ENCODE results near the gene SLC9A3.

SLC9A3 gene

DNA sequence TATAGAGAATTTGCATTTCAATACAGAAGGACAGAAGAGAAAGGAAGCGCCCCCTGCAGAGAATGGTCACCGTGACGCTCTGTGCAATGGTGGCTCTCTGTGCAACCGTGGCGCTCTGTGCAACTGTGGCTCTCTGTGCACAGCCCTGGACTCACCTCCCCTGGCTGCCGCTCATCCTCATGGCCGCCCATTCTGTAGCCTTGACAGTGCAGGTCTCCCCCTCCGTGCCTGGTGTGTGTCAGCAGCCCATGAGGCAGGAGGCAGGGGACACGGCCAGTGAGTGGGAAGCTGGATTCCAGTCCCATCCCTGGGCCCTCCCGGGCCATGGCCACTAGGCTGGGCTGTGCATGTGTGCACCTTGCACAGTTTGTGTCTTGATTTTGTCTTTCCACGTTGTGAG is 69.3 kb downstream of the SLC9A3 start:
- TF ChIP-seq ZFX (IDR thresholded peaks at IDR 0.05): no peak
- TF ChIP-seq, protein P1, sequence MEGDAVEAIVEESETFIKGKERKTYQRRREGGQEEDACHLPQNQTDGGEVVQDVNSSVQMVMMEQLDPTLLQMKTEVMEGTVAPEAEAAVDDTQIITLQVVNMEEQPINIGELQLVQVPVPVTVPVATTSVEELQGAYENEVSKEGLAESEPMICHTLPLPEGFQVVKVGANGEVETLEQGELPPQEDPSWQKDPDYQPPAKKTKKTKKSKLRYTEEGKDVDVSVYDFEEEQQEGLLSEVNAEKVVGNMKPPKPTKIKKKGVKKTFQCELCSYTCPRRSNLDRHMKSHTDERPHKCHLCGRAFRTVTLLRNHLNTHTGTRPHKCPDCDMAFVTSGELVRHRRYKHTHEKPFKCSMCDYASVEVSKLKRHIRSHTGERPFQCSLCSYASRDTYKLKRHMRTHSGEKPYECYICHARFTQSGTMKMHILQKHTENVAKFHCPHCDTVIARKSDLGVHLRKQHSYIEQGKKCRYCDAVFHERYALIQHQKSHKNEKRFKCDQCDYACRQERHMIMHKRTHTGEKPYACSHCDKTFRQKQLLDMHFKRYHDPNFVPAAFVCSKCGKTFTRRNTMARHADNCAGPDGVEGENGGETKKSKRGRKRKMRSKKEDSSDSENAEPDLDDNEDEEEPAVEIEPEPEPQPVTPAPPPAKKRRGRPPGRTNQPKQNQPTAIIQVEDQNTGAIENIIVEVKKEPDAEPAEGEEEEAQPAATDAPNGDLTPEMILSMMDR (conservative IDR thresholded peaks at IDR 0.05): no peak
- no peak overlapping the region for H3K27ac ChIP-seq

DNA sequence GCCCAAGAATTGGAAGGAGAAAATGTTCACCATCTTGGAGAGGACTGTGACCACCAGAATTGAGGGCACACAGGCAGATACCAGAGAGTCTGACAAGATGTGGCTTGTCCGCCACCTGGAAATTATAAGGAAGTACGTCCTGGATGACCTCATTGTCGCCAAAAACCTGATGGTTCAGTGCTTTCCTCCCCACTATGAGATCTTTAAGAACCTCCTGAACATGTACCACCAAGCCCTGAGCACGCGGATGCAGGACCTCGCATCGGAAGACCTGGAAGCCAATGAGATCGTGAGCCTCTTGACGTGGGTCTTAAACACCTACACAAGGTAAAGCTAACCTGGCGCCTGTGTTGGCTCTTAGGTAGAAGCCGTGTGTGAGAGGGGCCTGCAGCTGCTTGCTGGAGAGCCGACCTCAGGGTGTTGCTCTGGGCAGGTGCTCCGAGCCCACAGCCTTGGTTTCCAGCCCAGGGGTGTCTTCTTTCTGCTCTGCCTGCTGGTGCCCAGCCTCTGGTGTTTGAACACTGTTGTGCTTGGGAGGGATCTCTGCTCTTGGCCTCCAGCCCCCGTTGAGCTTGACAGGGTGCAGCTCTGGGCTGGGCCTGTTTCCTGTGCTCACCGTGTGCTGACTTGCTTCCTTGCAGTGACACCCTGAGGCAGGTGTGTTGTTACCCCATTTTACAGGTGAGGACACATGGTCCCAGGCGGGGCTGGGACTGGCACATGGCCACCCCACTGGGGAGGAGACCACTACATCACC is 70.3 kb downstream of the SLC9A3 start:
- no peak for TF ChIP-seq ZFX (IDR thresholded peaks at IDR 0.05)
- TF ChIP-seq, protein P1 (conservative IDR thresholded peaks at IDR 0.05): no peak
- H3K27ac ChIP-seq: no peak overlapping the region

DNA sequence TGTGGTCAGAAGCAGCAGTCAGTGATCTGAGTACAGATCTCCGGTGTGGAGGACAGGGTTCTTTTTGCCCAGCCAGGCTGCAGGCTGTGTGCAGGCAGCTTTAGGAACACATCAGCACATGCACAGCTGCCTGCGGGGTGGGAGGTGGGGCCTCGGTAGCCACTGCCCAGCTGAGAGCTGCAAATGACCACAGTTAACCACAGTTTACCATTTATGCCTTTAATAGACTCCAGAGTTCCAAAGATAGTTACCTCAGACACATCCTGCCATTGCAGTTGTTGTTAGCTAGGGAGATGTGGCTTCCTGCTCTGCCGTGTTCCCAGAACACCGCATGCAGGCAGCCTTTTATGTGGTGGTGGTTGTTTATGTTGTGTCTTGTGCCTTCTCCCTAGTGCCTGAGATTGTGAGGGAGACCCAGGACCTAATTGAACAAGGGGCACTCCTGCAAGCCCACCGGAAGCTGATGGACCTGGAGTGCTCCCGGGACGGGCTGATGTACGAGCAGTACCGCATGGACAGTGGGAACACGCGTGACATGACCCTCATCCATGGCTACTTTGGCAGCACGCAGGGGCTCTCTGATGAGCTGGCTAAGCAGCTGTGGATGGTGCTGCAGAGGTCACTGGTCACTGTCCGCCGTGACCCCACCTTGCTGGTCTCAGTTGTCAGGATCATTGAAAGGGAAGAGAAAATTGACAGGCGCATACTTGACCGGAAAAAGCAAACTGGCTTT is 71.1 kb downstream of the SLC9A3 start:
- no peak overlapping the region for H3K27ac ChIP-seq
- TF ChIP-seq ZFX (IDR thresholded peaks at IDR 0.05): no peak
- TF ChIP-seq, protein P1 (conservative IDR thresholded peaks at IDR 0.05): no peak

DNA sequence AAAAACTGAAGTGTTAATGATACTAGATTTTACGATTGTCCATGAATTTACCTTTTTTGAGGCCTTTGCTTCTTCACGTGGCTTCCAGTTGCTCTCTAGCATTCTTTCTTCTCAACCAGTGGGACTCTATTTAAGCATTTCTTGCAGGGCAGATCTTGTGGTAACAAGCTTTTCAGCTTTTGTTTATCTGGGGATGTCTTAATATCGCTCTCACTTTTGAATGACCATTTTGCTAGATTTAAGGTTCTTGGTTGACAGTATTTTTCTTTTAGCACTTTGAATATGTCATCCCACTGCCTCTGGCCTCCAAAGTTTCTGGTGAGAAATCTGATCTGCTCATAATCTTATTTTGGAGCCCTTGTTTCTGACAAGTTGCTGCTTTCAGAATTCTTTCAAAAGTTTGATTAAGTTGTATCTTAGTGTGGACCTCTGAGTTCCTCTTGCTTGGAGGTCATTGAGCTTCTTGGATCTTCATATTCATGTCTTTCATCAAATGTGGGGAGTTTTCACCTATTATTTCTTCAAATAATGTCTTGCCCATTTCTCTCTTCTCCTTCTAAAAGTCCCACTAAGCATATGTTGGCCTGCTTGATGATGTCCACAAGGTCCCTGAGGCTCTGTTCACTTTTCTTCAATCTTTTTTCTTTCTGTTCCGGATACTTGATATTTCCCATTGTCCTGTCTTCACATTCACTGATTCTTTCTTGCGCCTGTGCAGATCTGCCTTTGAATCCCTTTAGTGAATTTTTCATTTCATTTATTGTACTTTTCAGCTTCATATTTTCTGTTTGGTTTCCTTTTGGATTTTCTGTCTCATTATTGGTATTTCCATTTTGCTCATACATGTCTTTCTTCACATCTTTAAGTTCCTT is 72.4 kb downstream of the SLC9A3 start:
- TF ChIP-seq ZFX (IDR thresholded peaks at IDR 0.05): no peak
- TF ChIP-seq, protein P1 (conservative IDR thresholded peaks at IDR 0.05): no peak
- no peak overlapping the region for H3K27ac ChIP-seq

DNA sequence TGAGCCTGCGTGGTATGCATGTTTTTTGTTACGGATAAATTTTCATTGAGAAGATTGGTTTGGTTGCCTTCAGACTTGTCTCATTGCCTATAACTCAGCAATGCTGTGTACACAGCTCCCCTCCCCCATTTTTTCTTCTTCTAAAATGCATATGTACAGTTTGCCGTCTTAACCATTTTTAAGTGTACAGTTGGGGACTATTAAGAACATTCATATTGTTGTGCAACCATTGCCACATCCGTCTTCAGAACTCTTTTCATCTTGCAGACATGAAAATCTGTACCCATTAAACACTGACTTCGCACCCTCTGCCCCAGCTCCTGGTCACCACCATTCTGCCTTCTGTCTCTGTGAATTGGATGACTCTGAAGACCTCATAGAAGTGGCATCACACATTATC is 75.1 kb downstream of the SLC9A3 start:
- no peak overlapping the region for H3K27ac ChIP-seq
- TF ChIP-seq, protein P1 (conservative IDR thresholded peaks at IDR 0.05): no peak
- TF ChIP-seq ZFX (IDR thresholded peaks at IDR 0.05): no peak

DNA sequence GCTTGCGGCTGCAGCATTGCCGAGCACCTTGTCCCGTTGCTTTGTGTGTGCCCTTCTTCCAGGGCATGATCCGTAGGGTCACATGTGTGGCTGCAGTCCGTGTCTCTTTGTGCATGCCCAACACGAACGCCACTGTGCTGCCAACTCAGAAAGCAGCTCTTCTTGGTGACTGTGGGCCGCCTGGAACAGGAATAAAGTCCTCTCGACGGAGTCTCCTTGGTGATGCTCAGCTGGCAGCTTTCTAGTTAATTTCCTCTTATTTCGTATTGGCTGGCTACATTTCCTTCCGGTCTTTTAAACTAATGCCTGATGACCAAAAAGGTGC is 75.5 kb downstream of the SLC9A3 start:
- H3K27ac ChIP-seq: no peak overlapping the region
- TF ChIP-seq ZFX (IDR thresholded peaks at IDR 0.05): no peak
- TF ChIP-seq, protein P1 (conservative IDR thresholded peaks at IDR 0.05): no peak

Data from C4-2B (cell line).